Measurements from ENCODE around the gene MAML3.

Gene MAML3

DNA sequence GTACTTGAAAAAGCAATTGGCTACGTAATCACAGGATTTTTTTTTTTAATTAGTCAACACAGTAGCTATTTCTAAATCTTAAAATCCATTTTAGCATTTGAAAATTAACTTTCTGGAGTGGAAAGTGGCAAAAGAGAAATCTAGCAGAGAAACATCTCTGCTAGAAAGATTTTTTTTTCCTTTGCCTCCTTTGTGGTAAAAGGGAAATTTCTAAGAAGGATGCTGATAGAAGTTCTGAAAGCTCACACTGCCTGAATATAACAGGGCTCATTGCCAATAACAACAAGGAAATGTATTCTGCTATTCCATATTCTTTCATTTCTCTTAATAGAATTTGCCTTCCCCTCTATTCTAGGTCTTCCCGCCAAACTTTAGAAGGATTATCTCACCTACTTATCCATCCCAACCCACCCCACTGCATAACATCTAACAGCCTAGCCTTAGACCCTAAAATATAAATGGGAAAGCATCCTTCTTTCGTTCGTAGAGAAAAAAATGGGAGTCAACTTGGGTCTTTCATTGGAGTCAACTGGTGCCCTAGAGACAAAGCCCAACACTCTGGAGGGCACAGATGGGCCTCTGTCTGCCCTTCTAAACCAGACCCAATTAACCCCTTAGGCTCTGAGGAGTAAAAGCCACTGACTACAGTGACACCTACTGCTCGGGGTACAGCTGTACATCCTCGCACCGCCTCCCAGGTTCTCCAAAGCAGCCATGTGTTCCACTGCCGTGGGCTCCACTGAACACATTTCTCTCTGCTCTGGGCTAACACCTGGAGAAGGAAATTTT, 103.9 kb downstream of the MAML3 start:
- in situ Hi-C loops (cut with HindIII; ENCODE audit: low sequenced_read_pairs): no loop called here

- in situ Hi-C loops (cut with HindIII; ENCODE audit: low sequenced_read_pairs): no loop called here
Observed at GRCh38 chr4:140049024-140049848, 104.7 kb downstream of the MAML3 start.

GRCh38 chr4:140048419-140048995, 105.5 kb downstream of the MAML3 start:
- in situ Hi-C loops (cut with HindIII; ENCODE audit: low sequenced_read_pairs): no loop called here

DNA sequence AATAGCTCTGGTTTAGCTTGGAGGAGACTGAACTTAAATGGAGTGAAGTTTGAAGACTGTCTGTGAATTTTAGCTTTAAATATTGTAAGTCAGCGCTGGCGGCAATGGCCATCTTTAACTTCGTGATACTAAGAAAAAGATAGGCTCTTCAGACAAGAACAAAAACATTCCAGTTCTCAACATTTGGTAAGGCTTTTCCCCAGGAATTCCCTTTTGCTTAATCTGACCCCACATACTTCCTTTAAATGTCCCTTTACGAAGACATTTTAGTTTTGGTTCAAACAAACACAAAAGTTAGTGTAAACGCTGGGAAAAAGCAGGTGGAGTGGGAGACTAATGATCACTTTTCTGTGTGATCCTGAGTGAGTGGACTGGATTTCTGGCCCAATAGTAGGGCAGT, 106.2 kb downstream of the MAML3 start:
- in situ Hi-C loops (cut with HindIII; ENCODE audit: low sequenced_read_pairs): no loop called here

DNA sequence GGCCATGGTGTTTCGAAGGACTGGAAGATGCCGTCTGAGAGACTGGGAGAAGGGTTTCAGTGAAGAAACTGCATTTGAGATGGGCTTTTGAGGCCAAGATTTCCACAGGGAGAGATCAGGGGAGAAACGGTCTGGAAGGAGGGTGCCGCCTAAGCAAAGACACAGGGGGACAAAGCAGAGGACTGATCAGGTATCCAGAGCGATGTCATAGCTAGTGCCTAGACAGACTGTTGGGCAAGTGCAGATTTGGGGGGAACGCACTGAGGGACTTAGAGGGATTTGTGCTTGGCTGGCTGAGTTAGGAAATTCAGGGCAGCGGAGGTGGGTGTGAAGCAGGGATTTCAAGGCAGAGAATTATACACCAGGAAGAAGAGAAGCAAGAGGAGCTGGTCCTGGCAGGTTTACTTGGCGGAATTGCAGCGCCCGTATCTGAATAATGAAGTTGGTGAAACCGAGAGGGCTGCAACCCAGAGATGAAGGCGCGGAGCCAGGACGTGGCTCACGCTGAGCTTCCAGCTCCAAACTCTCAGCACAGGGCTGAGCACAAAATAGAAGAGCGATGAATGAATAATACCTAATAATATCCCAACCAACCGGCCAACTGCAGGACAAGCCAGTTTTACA, 106.9 kb downstream of the MAML3 start:
- in situ Hi-C loops (cut with HindIII; ENCODE audit: low sequenced_read_pairs): no loop called here

- in situ Hi-C loops (cut with HindIII; ENCODE audit: low sequenced_read_pairs): no loop called here
Observed at GRCh38 chr4:140046543-140046942, 107.4 kb downstream of the MAML3 start.

DNA sequence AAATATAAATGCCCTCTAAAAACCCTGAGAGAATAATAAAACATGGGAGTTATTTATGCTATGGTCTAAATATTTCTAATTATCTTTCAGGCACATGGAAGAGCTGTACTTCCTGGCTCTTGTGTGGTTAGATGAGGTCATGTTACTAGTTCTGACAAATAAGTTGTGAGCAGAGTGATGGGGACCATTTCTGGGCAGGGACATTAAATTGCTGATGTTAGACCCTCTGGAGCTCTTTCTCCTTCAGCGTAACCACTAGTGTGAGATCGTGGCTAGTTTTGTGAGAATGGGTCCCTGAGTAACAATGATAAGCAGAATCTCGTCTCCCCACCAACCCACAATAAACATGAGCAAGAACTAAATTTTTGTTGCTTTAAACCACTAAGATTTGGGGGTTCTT, 108.0 kb downstream of the MAML3 start:
- in situ Hi-C loops (cut with HindIII; ENCODE audit: low sequenced_read_pairs): no loop called here

GRCh38 chr4:140044337-140044902, 109.6 kb downstream of the MAML3 start:
- in situ Hi-C loops (cut with HindIII; ENCODE audit: low sequenced_read_pairs): no loop called here

DNA sequence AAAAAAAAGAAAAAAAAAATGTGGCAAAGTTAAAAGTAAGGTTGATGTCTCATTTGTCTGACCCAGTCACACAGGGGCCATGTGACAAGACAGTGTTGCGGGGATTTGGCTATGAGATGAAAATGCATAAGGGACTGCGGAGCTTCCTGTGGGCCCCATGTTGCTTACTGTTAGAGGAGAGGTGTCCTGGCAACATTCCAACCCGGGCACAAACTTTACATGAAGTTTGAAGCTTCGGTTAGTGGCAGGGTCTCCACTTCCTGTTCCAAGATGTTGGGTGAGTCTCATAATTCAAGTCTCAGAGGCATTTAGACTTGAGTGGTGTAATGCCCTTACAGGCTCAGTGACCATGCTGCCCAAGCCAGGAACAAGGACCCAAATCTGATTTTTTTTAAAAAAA, 111.3 kb downstream of the MAML3 start:
- in situ Hi-C loops (cut with HindIII; ENCODE audit: low sequenced_read_pairs): no loop called here

GRCh38 chr4:140038031-140038533, 115.9 kb downstream of the MAML3 start:
- in situ Hi-C loops (cut with HindIII; ENCODE audit: low sequenced_read_pairs): no loop called here

DNA sequence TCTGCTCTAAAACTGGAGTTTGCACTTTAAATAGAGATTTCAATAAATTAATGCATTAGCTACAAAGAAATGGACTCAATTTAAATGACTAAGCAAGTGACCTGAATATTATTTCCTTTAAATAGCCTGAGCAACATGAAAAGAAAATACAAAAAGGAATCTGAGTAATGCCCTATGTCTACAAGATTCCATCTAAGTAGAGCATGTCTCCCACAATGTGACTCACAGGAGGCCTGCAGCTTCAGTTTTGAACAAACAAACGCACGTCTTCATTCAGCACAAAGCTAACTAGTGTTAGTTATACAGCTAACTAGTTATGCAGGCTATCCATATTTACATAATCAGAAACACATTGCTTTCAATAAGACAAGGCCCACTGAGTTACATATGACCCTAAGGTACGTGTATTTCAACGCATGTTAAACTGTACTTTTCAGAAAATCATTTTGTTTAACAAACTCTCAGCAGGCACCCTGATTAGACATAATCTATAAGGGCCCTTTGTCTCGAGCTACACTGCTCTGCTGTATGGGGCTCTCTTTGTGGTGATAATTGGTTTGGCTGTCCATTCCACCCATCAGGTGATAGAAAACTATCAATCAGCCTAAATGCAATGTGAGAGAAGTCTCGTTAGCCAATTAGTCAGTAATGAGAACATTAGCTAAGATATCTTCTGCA, 116.5 kb downstream of the MAML3 start:
- in situ Hi-C loops (cut with HindIII; ENCODE audit: low sequenced_read_pairs): no loop called here

DNA sequence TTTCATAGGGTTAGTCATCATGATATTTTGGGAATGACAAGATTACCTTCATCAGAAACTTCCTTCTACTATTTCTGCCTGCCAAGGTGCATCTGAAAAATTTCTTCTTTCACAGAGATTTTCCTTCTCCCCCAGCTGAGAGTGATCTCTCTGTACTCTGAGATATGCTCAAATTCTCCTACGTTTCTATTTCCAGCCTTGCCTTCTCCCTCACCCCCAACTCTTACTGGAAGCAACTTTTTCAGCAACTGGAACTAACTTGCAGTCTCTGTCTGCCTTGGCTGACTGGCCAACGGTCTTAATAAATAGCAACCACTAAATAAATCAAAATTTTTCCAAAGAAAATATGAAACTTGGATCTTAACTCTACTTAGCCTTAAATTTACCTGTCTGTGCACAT, 122.3 kb downstream of the MAML3 start:
- in situ Hi-C loops (cut with HindIII; ENCODE audit: low sequenced_read_pairs): no loop called here

DNA sequence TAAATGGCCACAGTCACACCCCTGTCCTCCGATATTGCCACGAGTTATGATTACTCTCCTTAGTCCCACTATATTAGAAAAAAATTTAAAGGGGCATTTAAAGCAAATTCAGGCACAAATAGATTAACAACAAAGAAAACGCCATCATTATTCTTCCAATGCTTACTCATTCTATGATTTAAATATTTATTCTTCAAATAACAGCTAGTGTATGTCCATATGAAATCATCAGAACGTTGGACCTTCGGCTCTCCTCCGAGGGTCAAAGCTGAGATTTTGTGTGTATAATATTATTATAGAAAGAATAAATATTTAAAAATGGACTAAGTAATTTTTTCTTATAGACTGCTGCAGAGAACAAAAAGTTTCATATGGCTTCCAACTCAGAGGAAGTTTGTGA, 122.9 kb downstream of the MAML3 start:
- in situ Hi-C loops (cut with HindIII; ENCODE audit: low sequenced_read_pairs): no loop called here

DNA sequence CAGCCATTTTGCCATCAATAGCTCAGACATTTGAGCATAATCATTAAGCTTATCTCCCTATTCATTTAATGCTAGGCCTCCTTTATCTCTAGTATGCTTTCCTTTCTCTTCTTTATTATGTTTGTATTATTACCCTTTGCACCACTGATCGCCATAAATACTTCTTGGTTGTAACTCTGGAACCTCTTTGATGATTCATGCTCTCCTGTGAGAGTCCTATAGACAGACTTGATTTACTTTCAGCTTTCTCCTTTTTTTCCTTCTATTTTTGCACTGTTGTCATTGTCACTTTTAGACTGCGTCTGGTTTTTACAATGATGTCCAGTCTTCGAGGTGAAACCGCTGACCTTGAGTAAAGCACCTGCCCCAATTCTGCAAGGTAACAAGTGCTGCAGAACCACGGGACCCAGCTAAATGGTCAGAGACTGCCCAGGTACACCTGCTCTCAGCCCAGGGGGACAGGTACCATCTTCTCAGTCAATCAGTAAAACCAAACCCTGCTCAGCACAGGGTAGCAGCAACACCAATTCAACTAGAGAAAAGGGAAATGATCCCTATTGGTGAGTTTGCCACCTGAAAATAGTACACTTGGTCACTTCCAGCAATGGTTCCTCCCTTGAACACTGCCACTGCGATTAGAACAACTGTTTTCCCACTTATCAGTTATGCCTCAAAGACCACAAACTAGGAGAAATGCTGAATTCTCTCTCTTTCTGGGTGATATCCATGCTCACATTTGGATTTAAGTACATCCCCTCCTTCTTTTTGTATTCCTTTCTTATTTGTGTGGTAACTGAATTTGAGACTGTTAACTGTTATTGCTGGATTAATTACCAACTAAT, 125.1 kb downstream of the MAML3 start:
- in situ Hi-C loops (cut with HindIII; ENCODE audit: low sequenced_read_pairs): no loop called here

DNA sequence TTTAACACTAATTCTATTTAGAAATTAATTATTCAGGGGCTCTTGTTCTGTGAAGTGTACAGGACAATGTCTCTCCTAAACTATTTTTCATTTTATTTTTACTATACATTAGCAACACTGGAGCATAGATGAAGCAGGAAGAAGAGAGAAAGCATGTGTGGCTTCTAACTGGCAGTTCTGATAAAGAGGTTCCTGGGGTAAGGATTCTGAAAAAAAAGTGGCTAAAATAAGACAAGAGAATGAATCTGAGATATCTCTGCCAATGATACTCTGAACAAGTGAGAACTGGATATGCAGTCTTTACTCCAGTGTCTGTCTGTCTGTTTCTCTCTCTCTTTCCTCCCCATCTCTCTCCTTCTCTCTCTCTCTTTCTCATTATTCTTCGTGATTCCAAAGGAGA, 125.9 kb downstream of the MAML3 start:
- in situ Hi-C loops (cut with HindIII; ENCODE audit: low sequenced_read_pairs): no loop called here

DNA sequence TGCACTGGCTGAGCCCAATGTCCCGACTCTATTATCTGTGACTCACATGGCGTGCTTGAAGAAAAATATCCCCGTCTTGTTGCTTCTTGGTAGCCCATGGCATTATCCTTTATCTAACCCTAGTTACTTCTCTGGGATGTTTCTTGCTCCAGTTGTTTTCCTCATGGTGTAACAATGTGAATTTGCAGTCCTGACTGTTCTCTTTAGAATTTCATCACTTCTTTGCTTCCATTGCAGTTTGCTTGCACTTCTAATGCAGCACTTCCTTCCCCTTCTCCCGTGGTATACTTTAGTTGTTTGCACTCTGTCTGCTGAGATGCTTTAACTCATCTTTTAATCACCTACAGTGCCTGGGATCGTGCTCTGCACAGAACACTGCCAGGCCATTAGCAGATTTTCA, 126.9 kb downstream of the MAML3 start:
- in situ Hi-C loops (cut with HindIII; ENCODE audit: low sequenced_read_pairs): no loop called here

- in situ Hi-C loops (cut with HindIII; ENCODE audit: low sequenced_read_pairs): no loop called here
Observed at GRCh38 chr4:140025470-140025869, 128.5 kb downstream of the MAML3 start.

- in situ Hi-C loops (cut with HindIII; ENCODE audit: low sequenced_read_pairs): no loop called here
Observed at GRCh38 chr4:140020457-140021361, 133.3 kb downstream of the MAML3 start.

Measured in endothelial cell of hepatic sinusoid (primary cell).